Aorta (tissue), 5 donors: ENCODE data around the gene SLX4IP. TPM values are rescaled to one million over a fixed set of nuclear protein-coding genes. Genes with fewer than 3 reads are reported as not detected.

ENCODE experiments used
- ATAC-seq: fragments of 200-7000 bp; cut with Tn5 transposase; one replicate; pipeline ENCODE4 v1.9.1; 2022; ENCODE audit warnings: moderate library complexity; ENCODE audit not compliant: low FRiP score
- DNase-seq, 2 donors: peaks; one replicate each; pipeline ENCODE4 v3.0.0-alpha.2; 2020
- H3K27ac ChIP-seq, 2 donors: one replicate each; pipeline ENCODE4 v1.5.1; 2013; ENCODE audit warnings: low read length in 2 of 2, mild to moderate bottlenecking in 2 of 2, moderate library complexity in 2 of 2, control low read depth in 1 of 2, inconsistent platforms in 1 of 2, low read depth in 1 of 2
- H3K27me3 ChIP-seq, 2 donors: one replicate each; pipeline ENCODE4 v1.6.1; 2013; ENCODE audit warnings: control low read depth in 1 of 2, low read length in 1 of 2, mild to moderate bottlenecking in 1 of 2, moderate library complexity in 1 of 2; ENCODE audit not compliant: insufficient read depth in 2 of 2, control insufficient read depth in 1 of 2
- H3K36me3 ChIP-seq, 2 donors: one replicate each; pipeline ENCODE4 v1.6.1; 2013; ENCODE audit warnings: control low read depth in 1 of 2, low read length in 1 of 2, mild to moderate bottlenecking in 1 of 2; ENCODE audit not compliant: insufficient read depth in 2 of 2, control insufficient read depth in 1 of 2
- H3K4me1 ChIP-seq, 2 donors: one replicate each; pipeline ENCODE4 v1.6.1; 2013; ENCODE audit warnings: low read length in 2 of 2, control low read depth in 1 of 2, mild to moderate bottlenecking in 1 of 2, moderate library complexity in 1 of 2; ENCODE audit not compliant: insufficient read depth in 2 of 2, control insufficient read depth in 1 of 2
- H3K4me3 ChIP-seq, 2 donors: one replicate each; pipeline ENCODE4 v1.5.1; 2013; ENCODE audit warnings: low read length in 2 of 2, control low read depth in 1 of 2, mild to moderate bottlenecking in 1 of 2
- H3K9me3 ChIP-seq: one replicate; pipeline ENCODE4 v1.6.1; 2013; ENCODE audit warnings: mild to moderate bottlenecking, low read length; ENCODE audit not compliant: control insufficient read depth
- WGBS, 2 donors: extraction: QIAGEN DNeasy Blood & Tissue Kit; methylation state at CpG; one replicate each; pipeline ENCODE4 v1.1.7; 2013; 5-methylcytosine and 5-hydroxymethylcytosine counted together
- intact Hi-C, 2 donors: fragments of 100-400 bp; cut with DNase I; formaldehyde crosslinking; loops; one replicate each; pipeline versions ENCODE4 v1.14.2 to v1.15.0; 2022
- polyA plus RNA-seq, 2 donors: library from polyadenylated mRNA; stranded (reverse); fragments of 200-250 nt; gene quantifications; one replicate each; pipeline ENCODE4 v1.2.3, GENCODE V29; 2013
- total RNA-seq, 2 donors: library from RNA; stranded (reverse); fragmentation: NEBNext Ultra II Directional; extraction: Animal tissue kit (Norgen Biotek cat#: 25700); gene quantifications; one replicate each; pipeline ENCODE4 v1.2.1, GENCODE V29; 2021
- donor health status: healthy with polysubstance abuse.
- donor health status: Bipolar disorder and iron deficiency.
- donor health status: DM: no; HTN: no; CAD: no.
- donor health status: DM: no; HTN: no; CAD: no.
- donor health status: DM: yes; HTN: yes; CAD: no.

SLX4IP gene
- total and polyA plus RNA-seq, 4 donors: 1.4 to 5.6 (median 3.3) TPM

GRCh38 chr20:10543480-10543879, 108.4 kb downstream of the SLX4IP start:
- no peak for ATAC-seq
- Histone ChIP-seq H3K27me3 (no peaks in the 10 kb centered on the region), H3K9me3 (no peaks in the 10 kb centered on the region), H3K4me1 (peaks cover 0 to 2% of the 10 kb centered on the region in 2 donors), H3K4me3 (no peak overlapping the region), H3K27ac (no peak overlapping the region), H3K36me3 (no peaks in the 10 kb centered on the region)
- DNase-seq: no peak
- WGBS, 2 donors: 89% methylated on average over 3 of the region's 3 CpGs
- intact Hi-C loops: no loop called here

GRCh38 chr20:10547276-10548114, 112.4 kb downstream of the SLX4IP start:
- no peaks in the 10 kb centered on the region for H3K36me3 ChIP-seq
- no peaks in the 10 kb centered on the region for H3K27me3 ChIP-seq
- H3K4me1 ChIP-seq: no peaks in the 10 kb centered on the region
- ATAC-seq (no peak), DNase-seq (no peak)
- no peak overlapping the region for H3K4me3 ChIP-seq
- WGBS, 2 donors: 91 to 94% methylated on average over 4 of the region's 4 CpGs
- no peak overlapping the region for H3K27ac ChIP-seq
- intact Hi-C loops: loop anchor here in 1 of 2 donors (5.0 kb wide), 1 partner anchor 35 kb away; no protein-coding TSS in a partner anchor
- H3K9me3 ChIP-seq: no peaks in the 10 kb centered on the region

GRCh38 chr20:10549511-10549910, 114.4 kb downstream of the SLX4IP start:
- intact Hi-C loops: loop anchor here in 1 of 2 donors (5.0 kb wide), 1 partner anchor 37 kb away; no protein-coding TSS in a partner anchor
- Histone ChIP-seq H3K36me3 (no peaks in the 10 kb centered on the region), H3K4me3 (no peak overlapping the region), H3K9me3 (no peaks in the 10 kb centered on the region), H3K27me3 (no peaks in the 10 kb centered on the region), H3K4me1 (no peaks in the 10 kb centered on the region), H3K27ac (no peak overlapping the region)
- ATAC-seq (no peak), DNase-seq (no peak)
- 10 to 13% methylated on average over 3 of the region's 3 CpGs for WGBS, 2 donors

GRCh38 chr20:10550204-10551118, 115.4 kb downstream of the SLX4IP start:
- H3K4me1 ChIP-seq: peaks cover 0 to under 1% of the 10 kb centered on the region in 2 donors
- ATAC-seq: peak; percentile 13
- intact Hi-C loops: loop anchor here (5.0 to 10.0 kb wide), 8 partner anchors 83 to 997 kb away; no protein-coding TSS in a partner anchor

GRCh38 chr20:10551732-10552724, 116.9 kb downstream of the SLX4IP start:
- Histone ChIP-seq H3K4me1 (peaks cover 4 to 5% of the 10 kb centered on the region in 2 donors), H3K4me3 (no peak overlapping the region), H3K36me3 (no peaks in the 10 kb centered on the region), H3K27ac (no peak overlapping the region), H3K27me3 (no peaks in the 10 kb centered on the region), H3K9me3 (no peaks in the 10 kb centered on the region)
- ATAC-seq (no peak), DNase-seq (no peak)
- intact Hi-C loops: loop anchor here (2.0 to 10.0 kb wide), 9 partner anchors 85 to 995 kb away; no protein-coding TSS in a partner anchor
- 64 to 75% methylated on average over 8 of the region's 8 CpGs for WGBS, 2 donors

More at GRCh38 chr20:10550204-10551118, 115.4 kb downstream of the SLX4IP start:
- no peaks in the 10 kb centered on the region for H3K9me3 ChIP-seq
- no peaks in the 10 kb centered on the region for H3K27me3 ChIP-seq
- H3K36me3 ChIP-seq: no peaks in the 10 kb centered on the region
- DNase-seq: no peak
- no peak overlapping the region for H3K4me3 ChIP-seq
- no peak overlapping the region for H3K27ac ChIP-seq
- 76 to 84% methylated on average over 14 of the region's 14 CpGs for WGBS, 2 donors

GRCh38 chr20:10553326-10553984, 118.3 kb downstream of the SLX4IP start:
- WGBS, 2 donors: 32 to 35% methylated on average over 5 of the region's 5 CpGs
- Histone ChIP-seq H3K9me3 (no peaks in the 10 kb centered on the region), H3K27ac (no peak overlapping the region), H3K36me3 (no peaks in the 10 kb centered on the region), H3K27me3 (no peaks in the 10 kb centered on the region), H3K4me1 (peaks cover 4 to 5% of the 10 kb centered on the region in 2 donors), H3K4me3 (no peak overlapping the region)
- intact Hi-C loops: loop anchor here (2.0 to 10.0 kb wide), 9 partner anchors 86 to 994 kb away; no protein-coding TSS in a partner anchor
- DNase-seq (peak; percentile 77 to 88), ATAC-seq (peak; percentile 71)

- Histone ChIP-seq H3K36me3 (no peaks in the 10 kb centered on the region), H3K4me1 (peaks cover 4 to 7% of the 10 kb centered on the region in 2 donors), H3K27ac (no peak overlapping the region), H3K27me3 (no peaks in the 10 kb centered on the region), H3K9me3 (no peaks in the 10 kb centered on the region), H3K4me3 (no peak overlapping the region)
- no peak for DNase-seq
- no peak for ATAC-seq
- WGBS, 2 donors: 73 to 78% methylated on average over 2 of the region's 2 CpGs
- intact Hi-C loops: loop anchor here (5.0 to 10.0 kb wide), 8 partner anchors 87 to 993 kb away; no protein-coding TSS in a partner anchor
Observed at GRCh38 chr20:10554285-10554684, 119.2 kb downstream of the SLX4IP start.
